Activated T-cell treated with anti-CD3 and anti-CD28 coated beads for 48 hours (primary cell): ENCODE measurements around the gene ITGB3.

Source experiments
- DNase-seq: peaks from one replicate; pipeline ENCODE4 v3.0.0-alpha.2; 2020; ENCODE audit warnings: low read depth

ITGB3 gene

DNA sequence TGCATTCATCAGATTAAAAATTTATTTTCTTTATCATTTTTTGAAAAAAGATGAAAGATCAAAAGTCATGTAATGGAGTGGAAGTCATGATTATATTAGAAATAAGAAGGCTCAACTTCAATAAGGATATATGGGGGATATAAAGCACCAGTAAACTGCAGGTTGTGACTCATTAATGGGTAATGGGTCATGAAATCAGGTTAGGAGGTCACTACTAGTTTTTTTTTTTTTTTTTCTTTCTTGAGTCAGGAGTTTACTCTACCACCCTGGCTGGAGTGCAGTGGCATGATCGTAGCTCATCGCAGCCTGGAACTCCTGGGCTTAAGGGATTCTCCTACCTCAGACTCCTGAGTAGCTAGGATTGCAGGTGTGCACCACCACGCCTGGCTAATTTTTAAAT, 84.4 kb downstream of the ITGB3 start:
- no peak for DNase-seq

DNA sequence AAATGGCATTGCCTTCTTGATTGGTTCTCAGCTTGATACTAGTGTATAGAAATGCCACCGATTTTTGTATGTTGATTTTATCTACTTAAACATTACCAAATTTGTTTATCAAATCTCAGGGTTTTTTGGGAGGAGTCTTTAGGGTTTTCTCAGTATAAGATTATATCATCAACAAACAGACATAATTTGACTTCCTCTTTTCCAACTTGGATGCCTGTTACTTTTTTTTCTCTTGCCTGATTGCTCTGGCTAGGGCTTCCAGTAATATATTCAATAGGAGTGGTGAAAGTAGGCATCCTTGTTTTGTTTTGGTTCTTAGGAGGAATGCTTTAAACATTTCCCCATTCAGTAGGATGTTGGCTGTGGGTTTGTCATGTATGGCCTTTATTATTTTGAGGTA, 99.2 kb downstream of the ITGB3 start:
- no peak for DNase-seq

DNA sequence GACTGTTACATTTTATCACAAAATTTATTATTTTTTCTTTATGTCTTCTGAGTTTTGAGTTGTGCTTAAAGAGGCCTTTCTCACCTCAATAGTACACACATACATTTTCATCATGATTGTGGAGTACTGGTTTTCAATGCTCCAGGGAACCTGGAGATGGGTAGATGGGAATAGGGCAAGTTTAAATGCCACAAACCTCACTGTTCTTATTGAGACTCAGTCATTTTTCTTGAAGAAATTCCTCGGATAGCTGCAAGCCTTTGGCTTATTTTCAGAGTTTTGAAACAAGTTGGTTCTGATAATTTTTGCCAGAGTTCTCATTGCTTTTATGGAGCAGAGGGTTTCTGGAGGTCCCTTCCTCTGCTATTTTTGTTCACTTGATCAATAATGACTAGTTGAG, 105.0 kb downstream of the ITGB3 start:
- DNase-seq, result no peak
